B cell (primary cell): ENCODE data around the gene SIAH2.

Experiments
- EZH2 ChIP-seq: IDR thresholded peaks from 2 replicates; pipeline ENCODE4 v1.6.1; 2012; ENCODE audit warnings: borderline replicate concordance, low read depth, mild to moderate bottlenecking, moderate library complexity, low read length; ENCODE audit not compliant: insufficient read depth, poor library complexity, severe bottlenecking
- TF ChIP-seq, protein P1 (sequence below): fragments of 200-600 bp; IDR thresholded peaks from one replicate; pipeline ENCODE4 v1.8.0; 2022; ENCODE audit warnings: antibody characterized with exemption, mild to moderate bottlenecking

DNA sequence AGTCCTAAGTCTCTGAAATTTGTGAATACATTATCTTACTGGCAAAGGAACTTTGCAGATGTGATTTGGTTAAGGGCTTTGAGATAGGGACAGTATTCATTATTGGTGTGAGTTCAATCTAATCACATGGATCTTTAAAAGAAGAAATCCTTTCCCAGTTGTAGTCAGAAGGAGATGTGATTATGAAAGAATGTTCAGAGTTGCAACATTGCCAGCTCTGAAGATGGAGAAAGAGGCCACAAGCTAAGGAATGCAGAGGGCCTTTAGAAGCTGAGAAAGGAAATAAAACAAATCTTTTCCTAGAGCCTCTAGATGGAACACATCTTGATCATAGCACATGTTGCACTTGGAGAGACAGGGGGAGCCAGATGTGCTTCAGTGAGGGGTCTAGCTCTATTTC, 27.7 kb upstream of the SIAH2 start:
- TF ChIP-seq, protein P1, sequence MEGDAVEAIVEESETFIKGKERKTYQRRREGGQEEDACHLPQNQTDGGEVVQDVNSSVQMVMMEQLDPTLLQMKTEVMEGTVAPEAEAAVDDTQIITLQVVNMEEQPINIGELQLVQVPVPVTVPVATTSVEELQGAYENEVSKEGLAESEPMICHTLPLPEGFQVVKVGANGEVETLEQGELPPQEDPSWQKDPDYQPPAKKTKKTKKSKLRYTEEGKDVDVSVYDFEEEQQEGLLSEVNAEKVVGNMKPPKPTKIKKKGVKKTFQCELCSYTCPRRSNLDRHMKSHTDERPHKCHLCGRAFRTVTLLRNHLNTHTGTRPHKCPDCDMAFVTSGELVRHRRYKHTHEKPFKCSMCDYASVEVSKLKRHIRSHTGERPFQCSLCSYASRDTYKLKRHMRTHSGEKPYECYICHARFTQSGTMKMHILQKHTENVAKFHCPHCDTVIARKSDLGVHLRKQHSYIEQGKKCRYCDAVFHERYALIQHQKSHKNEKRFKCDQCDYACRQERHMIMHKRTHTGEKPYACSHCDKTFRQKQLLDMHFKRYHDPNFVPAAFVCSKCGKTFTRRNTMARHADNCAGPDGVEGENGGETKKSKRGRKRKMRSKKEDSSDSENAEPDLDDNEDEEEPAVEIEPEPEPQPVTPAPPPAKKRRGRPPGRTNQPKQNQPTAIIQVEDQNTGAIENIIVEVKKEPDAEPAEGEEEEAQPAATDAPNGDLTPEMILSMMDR: no peak
- TF ChIP-seq EZH2: no peak
